HepG2 (cell line): ENCODE results near the gene OGFOD3. TPM values are rescaled to one million over a fixed set of nuclear protein-coding genes. Genes with fewer than 3 reads are reported as not detected.

Experiments
- ATAC-seq: fragments of 200-7000 bp; cut with Tn5 transposase; 3 replicates; pipeline ENCODE4 v1.9.1; 2020; ENCODE audit warnings: mild to moderate bottlenecking, moderate library complexity
- BruUV-seq: library from RNA; stranded (reverse); fragments of 400-500 nt; replicated peaks from 2 replicates; lab custom pipeline; 2021; lab: Mats Ljungman, UMichigan
- CTCF ChIA-PET: fragments of 300-600 bp; formaldehyde crosslinking; extraction: SDS; loops from one replicate; lab custom pipeline; 2021; ENCODE audit warnings: low total read pairs, inconsistent platforms, low intra/inter-chr PET ratio; lab: Yijun Ruan, JAX
- POLR2A ChIA-PET: fragments of 350-600 bp; sonication (Branson Sonifier 250); formaldehyde crosslinking; loops from one replicate; lab custom pipeline; 2020; ENCODE audit warnings: antibody characterized with exemption, inconsistent platforms; lab: Yijun Ruan, JAX
- DNase-seq: peaks from one replicate; pipeline ENCODE4 v3.0.0-alpha.2; 2015; ENCODE audit warnings: low spot score
- FAIRE-seq: peaks from 3 replicates; lab custom pipeline; 2011; peaks lifted over from hg19 to GRCh38; lab: Jason Lieb, UNC
- H2AFZ ChIP-seq: one replicate; pipeline ENCODE4 v1.6.1; 2011; ENCODE audit warnings: low read length, inconsistent platforms
- H3K27ac ChIP-seq: fragments of 300-600 bp; 3 replicates; pipeline ENCODE4 v1.8.0; 2011; ENCODE audit warnings: mixed run types, mild to moderate bottlenecking, mixed read lengths, low read length, inconsistent platforms; ENCODE audit not compliant: insufficient read depth; ENCODE audit errors: extremely low read length
- H3K27me3 ChIP-seq, 2 experiments: fragments of 200-600 bp in 1 of 2; 2 replicates in 1 of 2; 3 replicates in 1 of 2; pipeline versions ENCODE4 v1.6.0 to v1.8.0; 2011; ENCODE audit warnings: low read length in 2 of 2, mild to moderate bottlenecking in 2 of 2, moderate library complexity in 2 of 2, inconsistent platforms in 1 of 2; ENCODE audit not compliant: insufficient read depth in 2 of 2, control insufficient read depth in 1 of 2
- H3K36me3 ChIP-seq, 2 experiments: fragments of 200-600 bp in 1 of 2; replicated peaks in 1 of 2; 2 replicates in 1 of 2; 3 replicates in 1 of 2; pipeline versions ENCODE4 v1.5.1 to v1.8.0; 2011; ENCODE audit warnings: low read length in 2 of 2, inconsistent platforms in 1 of 2; ENCODE audit not compliant: insufficient read depth in 2 of 2, control insufficient read depth in 1 of 2
- H3K4me1 ChIP-seq: 2 replicates; pipeline ENCODE4 v1.5.1; 2012; ENCODE audit warnings: low read length, inconsistent platforms; ENCODE audit not compliant: insufficient read depth
- H3K4me2 ChIP-seq: 2 replicates; pipeline ENCODE4 v1.6.0; 2011; ENCODE audit warnings: low read depth, low read length, inconsistent platforms
- H3K4me3 ChIP-seq, 3 experiments: fragments of 200-600 bp in 1 of 3; sonication (generic), shearing (Covaris generic) in 1 of 3; replicated peaks in 1 of 3; 2 replicates each; pipeline ENCODE4 v1.5.1; 2011 to 2016; ENCODE audit warnings: low read length in 3 of 3, inconsistent platforms in 2 of 3, low read depth in 2 of 3, mild to moderate bottlenecking in 2 of 3, control low read depth in 1 of 3, mixed read lengths in 1 of 3; ENCODE audit not compliant: insufficient read depth in 1 of 3
- H3K79me2 ChIP-seq: one replicate; pipeline ENCODE4 v1.6.1; 2011; ENCODE audit warnings: low read length, inconsistent platforms; ENCODE audit not compliant: insufficient read depth
- H3K9ac ChIP-seq: 2 replicates; pipeline ENCODE4 v1.6.0; 2011; ENCODE audit warnings: mild to moderate bottlenecking, low read depth, low read length, inconsistent platforms; ENCODE audit not compliant: insufficient read depth
- H3K9me3 ChIP-seq: 2 replicates; pipeline ENCODE4 v1.5.1; 2012; ENCODE audit warnings: mild to moderate bottlenecking, low read length
- H4K20me1 ChIP-seq: 2 replicates; pipeline ENCODE4 v1.6.0; 2011; ENCODE audit warnings: inconsistent platforms, mild to moderate bottlenecking, low read length, moderate library complexity; ENCODE audit not compliant: insufficient read depth
- ARID4A ChIP-seq: sonication (generic); formaldehyde crosslinking; IDR thresholded peaks from 2 replicates; pipeline ENCODE4 v1.5.0; 2020; ENCODE audit warnings: mild to moderate bottlenecking, missing genetic modification reagents, borderline replicate concordance
- CBX2 ChIP-seq, 2 experiments: fragments of 200-600 bp in 1 of 2; sonication (generic); formaldehyde crosslinking in 1 of 2; IDR thresholded peaks; 2 replicates each; pipeline versions ENCODE4 v1.7.0 to v1.8.1; 2018 to 2022; ENCODE audit warnings: low read depth in 2 of 2, low read length in 1 of 2, mild to moderate bottlenecking in 1 of 2, missing genetic modification reagents in 1 of 2
- LRRFIP1 ChIP-seq: sonication (generic); formaldehyde crosslinking; conservative IDR thresholded peaks from 2 replicates; pipeline ENCODE4 v1.4.0; 2020; ENCODE audit warnings: missing genetic modification reagents
- MXI1 ChIP-seq: IDR thresholded peaks from 3 replicates; pipeline ENCODE4 v1.6.1; 2012; ENCODE audit warnings: low read depth, low read length, inconsistent platforms, borderline replicate concordance
- PLSCR1 ChIP-seq: sonication (generic); formaldehyde crosslinking; IDR thresholded peaks from 2 replicates; pipeline ENCODE4 v1.5.0; 2020; ENCODE audit warnings: missing genetic modification reagents, mild to moderate bottlenecking, borderline replicate concordance
- REL ChIP-seq: sonication (generic); formaldehyde crosslinking; conservative IDR thresholded peaks from 2 replicates; pipeline ENCODE4 v1.8.0; 2022; ENCODE audit warnings: mild to moderate bottlenecking, missing genetic modification reagents, moderate library complexity
- SATB2 ChIP-seq: sonication (generic); formaldehyde crosslinking; IDR thresholded peaks from 2 replicates; pipeline ENCODE4 v1.5.0; 2020; ENCODE audit warnings: missing genetic modification reagents
- SIX4 ChIP-seq: sonication (generic); formaldehyde crosslinking; IDR thresholded peaks from 2 replicates; pipeline ENCODE4 v1.4.0; 2020; ENCODE audit warnings: missing genetic modification reagents
- ZNF234 ChIP-seq: sonication (generic); formaldehyde crosslinking; conservative IDR thresholded peaks from 2 replicates; pipeline ENCODE4 v1.5.1; 2020; ENCODE audit warnings: mild to moderate bottlenecking, missing genetic modification reagents
- ZNF362 ChIP-seq: sonication (generic); formaldehyde crosslinking; IDR thresholded peaks from 2 replicates; pipeline ENCODE4 v1.4.0; 2020; ENCODE audit warnings: missing genetic modification reagents, mild to moderate bottlenecking, borderline replicate concordance
- ZNF44 ChIP-seq: sonication (generic); formaldehyde crosslinking; IDR thresholded peaks from 2 replicates; pipeline ENCODE4 v1.5.1; 2020; ENCODE audit warnings: mild to moderate bottlenecking, missing genetic modification reagents
- ZNF746 ChIP-seq: sonication (generic); formaldehyde crosslinking; IDR thresholded peaks from 2 replicates; pipeline ENCODE4 v1.8.0; 2022; ENCODE audit warnings: mild to moderate bottlenecking, missing genetic modification reagents
- WGBS: methylation state at CpG from one replicate; pipeline ENCODE4 v1.1.6; 2017; ENCODE audit warnings: low lambda C conversion rate; 5-methylcytosine and 5-hydroxymethylcytosine counted together
- in situ Hi-C: cut with HindIII; loops from 2 replicates; pipeline ENCODE4 v1.10.0; 2017; ENCODE audit warnings: low pct_unique_long_range_greater_than_20kb; ENCODE audit not compliant: extremely low pct_ligation_motif_present
- intact Hi-C: fragments of 100-400 bp; cut with micrococcal nuclease; formaldehyde crosslinking; loops from one replicate; pipeline ENCODE4 v1.10.0; 2022; ENCODE audit not compliant: unreplicated experiment
- polyA plus RNA-seq, 8 experiments: library from polyadenylated mRNA; depleted of rRNA in 3 of 8; stranded (reverse) in 7 of 8; unstranded in 1 of 8; fragments of >200 nt; fragmentation: Illumina TruSeq in 4 of 8; extraction: Trizol in 4 of 8; gene quantifications; 2 replicates each; pipeline versions ENCODE4 v1.2.1 to v1.2.3, GENCODE V29; 2011 to 2016; ENCODE audit warnings: low read depth in 4 of 8, missing spikeins in 1 of 8, mixed read lengths in 1 of 8; ENCODE audit not compliant: insufficient read depth in 1 of 8
- total RNA-seq, 5 experiments: library from RNA; depleted of rRNA; stranded (reverse); fragments of >200 nt; fragmentation: Illumina TruSeq; extraction: Trizol; gene quantifications; 2 replicates each; pipeline ENCODE4 v1.2.3, GENCODE V29; 2016; ENCODE audit warnings: low read depth in 1 of 5

Gene OGFOD3
- total and polyA plus RNA-seq, 2 of the 13 experiments (the other 11 are each of a cell fraction or from before 2014, with no cell fraction given), result 40.0 to 42.1 TPM

- ChIA-PET CTCF (no interaction called here), POLR2A (interaction anchor here (0.6 kb wide), 1 partner anchor 170 kb away, joined by 3 read pairs; no protein-coding TSS in a partner anchor)
- H4K20me1 ChIP-seq, result no peaks in the 10 kb centered on the region
- peaks cover 9% of the 10 kb centered on the region in 2 experiments for H3K36me3 ChIP-seq
- no peak overlapping the region for H2AFZ ChIP-seq
- DNase-seq, result no peak
- BruUV-seq, result no TSS peak
- H3K4me2 ChIP-seq, result no peak overlapping the region
- no peaks in the 10 kb centered on the region for H3K9me3 ChIP-seq
- in situ Hi-C loops (no loop called here), intact Hi-C loops (no loop called here)
- no peak overlapping the region for H3K4me3 ChIP-seq
- no peaks in the 10 kb centered on the region for H3K27me3 ChIP-seq
- no peak overlapping the region for H3K9ac ChIP-seq
- H3K27ac ChIP-seq, result no peak overlapping the region
- WGBS, result 97% methylated on average over 24 of the region's 27 CpGs
- no peak for ATAC-seq
- no peak for FAIRE-seq
- H3K79me2 ChIP-seq, result no peaks in the 10 kb centered on the region
- H3K4me1 ChIP-seq, result no peaks in the 10 kb centered on the region
- TF ChIP-seq LRRFIP1 (CRISPR knock-in tag) (no peak), MXI1 (no peak), ZNF362 (CRISPR knock-in tag) (no peak), SIX4 (CRISPR knock-in tag) (no peak), REL (CRISPR knock-in tag) (no peak), CBX2 (IDR thresholded peaks at IDR 0.05; ENCODE audit: low read depth, low read length) (no peak), CBX2 (CRISPR knock-in tag; IDR thresholded peaks at IDR 0.05; ENCODE audit: low read depth) (no peak), ZNF746 (no peak), PLSCR1 (CRISPR knock-in tag) (no peak), ZNF234 (CRISPR knock-in tag) (no peak), ARID4A (CRISPR knock-in tag) (no peak), SATB2 (CRISPR knock-in tag) (no peak), ZNF44 (CRISPR knock-in tag) (no peak)
Measured at GRCh38 chr17:82441691-82442487, 23.5 kb upstream of the OGFOD3 start.
